HepG2 (cell line): ENCODE data around the gene ATOSB. TPM values are rescaled to one million over a fixed set of nuclear protein-coding genes. Genes with fewer than 3 reads are reported as not detected.

Experiments
- BRD4 ChIP-seq: sonication (generic); formaldehyde crosslinking; IDR thresholded peaks from 2 replicates; pipeline ENCODE4 v1.4.0; 2020; ENCODE audit warnings: missing genetic modification reagents
- ELF3 ChIP-seq: IDR thresholded peaks from 2 replicates; pipeline ENCODE4 v1.6.1; 2016; ENCODE audit warnings: missing genetic modification reagents, missing compliant biosample characterization
- GZF1 ChIP-seq: sonication (generic); formaldehyde crosslinking; IDR thresholded peaks from 2 replicates; pipeline ENCODE4 v1.5.1; 2020; ENCODE audit warnings: mild to moderate bottlenecking, missing genetic modification reagents
- HDAC2 ChIP-seq: sonication (generic); formaldehyde crosslinking; IDR thresholded peaks from 2 replicates; pipeline ENCODE4 v1.4.0; 2020; ENCODE audit warnings: missing genetic modification reagents
- KDM1A ChIP-seq: IDR thresholded peaks from 2 replicates; pipeline ENCODE4 v1.6.1; 2016; ENCODE audit warnings: missing compliant biosample characterization
- MAFG ChIP-seq: sonication (generic); formaldehyde crosslinking; IDR thresholded peaks from 2 replicates; pipeline ENCODE4 v1.5.1; 2020; ENCODE audit warnings: mild to moderate bottlenecking, missing genetic modification reagents
- PHF20 ChIP-seq: sonication (generic); formaldehyde crosslinking; IDR thresholded peaks from 2 replicates; pipeline ENCODE4 v1.5.0; 2020; ENCODE audit warnings: mild to moderate bottlenecking, missing genetic modification reagents
- RBM39 ChIP-seq: fragments of 200-400 bp; formaldehyde crosslinking; IDR thresholded peaks from one replicate; pipeline ENCODE4 v1.6.1; 2018; ENCODE audit warnings: antibody characterized with exemption, mild to moderate bottlenecking, low read depth, low read length; ENCODE audit not compliant: poor library complexity, severe bottlenecking
- RORA ChIP-seq: sonication (generic); formaldehyde crosslinking; IDR thresholded peaks from 2 replicates; pipeline ENCODE4 v1.5.0; 2020; ENCODE audit warnings: mild to moderate bottlenecking, missing genetic modification reagents, moderate library complexity
- SAP130 ChIP-seq: IDR thresholded peaks from 2 replicates; pipeline ENCODE4 v1.6.1; 2016; ENCODE audit warnings: low read depth
- TBX2 ChIP-seq: sonication (generic); formaldehyde crosslinking; IDR thresholded peaks from 2 replicates; pipeline ENCODE4 v1.5.0; 2020; ENCODE audit warnings: missing genetic modification reagents, mild to moderate bottlenecking, borderline replicate concordance
- TGIF2 ChIP-seq: IDR thresholded peaks from 2 replicates; pipeline ENCODE4 v1.6.1; 2016; ENCODE audit warnings: control low read depth, missing compliant biosample characterization
- ZBTB38 ChIP-seq: sonication (generic); formaldehyde crosslinking; IDR thresholded peaks from 2 replicates; pipeline ENCODE4 v1.5.1; 2020; ENCODE audit warnings: mild to moderate bottlenecking, missing genetic modification reagents
- ZNF207 ChIP-seq: fragments of 450-650 bp; IDR thresholded peaks from 2 replicates; pipeline ENCODE4 v1.6.1; 2016; ENCODE audit warnings: antibody characterized with exemption, borderline replicate concordance
- ZNF326 ChIP-seq: sonication (generic); formaldehyde crosslinking; IDR thresholded peaks from 2 replicates; pipeline ENCODE4 v1.4.0; 2020; ENCODE audit warnings: missing genetic modification reagents, borderline replicate concordance
- ZNF562 ChIP-seq: sonication (generic); formaldehyde crosslinking; IDR thresholded peaks from 2 replicates; pipeline ENCODE4 v1.8.0; 2022; ENCODE audit warnings: missing genetic modification reagents, borderline replicate concordance
- ZNF607 ChIP-seq: sonication (generic); formaldehyde crosslinking; IDR thresholded peaks from 2 replicates; pipeline ENCODE4 v1.5.1; 2020; ENCODE audit warnings: missing genetic modification reagents, mild to moderate bottlenecking, borderline replicate concordance
- polyA plus RNA-seq, 8 experiments: library from polyadenylated mRNA; depleted of rRNA in 3 of 8; stranded (reverse) in 7 of 8; unstranded in 1 of 8; fragments of >200 nt; fragmentation: Illumina TruSeq in 4 of 8; extraction: Trizol in 4 of 8; gene quantifications; 2 replicates each; pipeline versions ENCODE4 v1.2.1 to v1.2.3, GENCODE V29; 2011 to 2016; ENCODE audit warnings: low read depth in 4 of 8, missing spikeins in 1 of 8, mixed read lengths in 1 of 8; ENCODE audit not compliant: insufficient read depth in 1 of 8
- total RNA-seq, 5 experiments: library from RNA; depleted of rRNA; stranded (reverse); fragments of >200 nt; fragmentation: Illumina TruSeq; extraction: Trizol; gene quantifications; 2 replicates each; pipeline ENCODE4 v1.2.3, GENCODE V29; 2016; ENCODE audit warnings: low read depth in 1 of 5
- TF ChIP-seq, protein P1 (sequence below): sonication (generic); formaldehyde crosslinking; IDR thresholded peaks from 2 replicates; pipeline ENCODE4 v1.9.0; 2021; ENCODE audit warnings: mild to moderate bottlenecking, missing genetic modification reagents
- TF ChIP-seq, protein P2 (sequence below): sonication (generic); formaldehyde crosslinking; IDR thresholded peaks from 2 replicates; pipeline ENCODE4 v1.4.0; 2020; ENCODE audit warnings: mild to moderate bottlenecking, missing genetic modification reagents
- TF ChIP-seq, protein P3 (sequence below): IDR thresholded peaks from 2 replicates; pipeline ENCODE4 v1.6.1; 2012; ENCODE audit warnings: inconsistent platforms
- TF ChIP-seq, protein P4 (sequence below): sonication (generic); formaldehyde crosslinking; conservative IDR thresholded peaks from 2 replicates; pipeline ENCODE4 v1.8.1; 2023; ENCODE audit warnings: missing genetic modification reagents

Gene ATOSB
- total and polyA plus RNA-seq, 2 of the 13 experiments (the other 11 are each of a cell fraction or from before 2014, with no cell fraction given): 1.9 to 6.4 TPM

DNA sequence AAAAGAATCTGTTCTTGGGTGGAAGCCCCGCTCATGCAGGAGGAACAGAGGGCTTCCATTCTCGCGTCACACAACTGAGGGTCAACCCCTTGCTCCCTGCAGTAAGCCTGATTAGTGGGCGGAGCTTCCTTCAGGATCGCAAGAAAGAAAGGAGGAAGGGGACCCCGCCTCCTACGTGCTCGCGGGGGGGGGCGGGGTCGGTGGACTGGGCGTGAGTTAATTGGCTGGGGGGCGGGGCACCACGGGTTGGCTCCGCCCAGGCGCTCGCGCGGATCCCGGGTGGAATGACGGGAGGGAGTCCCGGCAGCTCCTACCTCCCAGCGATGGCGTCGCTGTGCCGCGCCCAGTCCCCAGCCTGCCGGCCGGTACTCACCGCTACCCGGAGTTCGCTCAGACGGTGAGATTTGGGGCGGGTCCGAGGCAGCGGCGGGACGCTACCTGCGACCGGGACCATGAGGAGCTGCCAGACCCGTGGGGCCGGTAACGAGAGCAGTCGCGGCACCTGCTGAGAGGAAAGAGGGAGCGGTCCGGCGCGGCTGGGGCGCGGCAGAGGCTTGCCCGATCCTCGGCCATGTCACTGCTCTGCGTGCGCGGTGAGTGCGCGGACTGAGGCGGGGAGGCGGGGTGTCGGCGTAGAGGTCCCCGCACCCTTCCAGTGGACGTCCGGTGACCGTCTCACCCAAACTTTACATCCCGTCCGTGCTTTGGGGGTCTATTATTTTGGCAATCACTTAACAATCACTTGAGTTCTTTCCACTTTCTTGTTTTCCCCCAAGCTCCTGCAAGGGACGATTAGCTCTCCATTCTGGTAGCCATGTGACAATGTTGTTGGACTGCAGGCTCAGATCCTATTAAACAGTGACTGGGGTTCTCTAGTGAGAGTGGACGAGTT is 46.3 kb upstream of the ATOSB start, which contains the start of gene UNC13B (continued):
- no peak for TF ChIP-seq KDM1A (CRISPR knock-in tag)
- TF ChIP-seq BRD4 (CRISPR knock-in tag): peak; percentile 79
- no peak for TF ChIP-seq MAFG (CRISPR knock-in tag)
- TF ChIP-seq, protein P1, sequence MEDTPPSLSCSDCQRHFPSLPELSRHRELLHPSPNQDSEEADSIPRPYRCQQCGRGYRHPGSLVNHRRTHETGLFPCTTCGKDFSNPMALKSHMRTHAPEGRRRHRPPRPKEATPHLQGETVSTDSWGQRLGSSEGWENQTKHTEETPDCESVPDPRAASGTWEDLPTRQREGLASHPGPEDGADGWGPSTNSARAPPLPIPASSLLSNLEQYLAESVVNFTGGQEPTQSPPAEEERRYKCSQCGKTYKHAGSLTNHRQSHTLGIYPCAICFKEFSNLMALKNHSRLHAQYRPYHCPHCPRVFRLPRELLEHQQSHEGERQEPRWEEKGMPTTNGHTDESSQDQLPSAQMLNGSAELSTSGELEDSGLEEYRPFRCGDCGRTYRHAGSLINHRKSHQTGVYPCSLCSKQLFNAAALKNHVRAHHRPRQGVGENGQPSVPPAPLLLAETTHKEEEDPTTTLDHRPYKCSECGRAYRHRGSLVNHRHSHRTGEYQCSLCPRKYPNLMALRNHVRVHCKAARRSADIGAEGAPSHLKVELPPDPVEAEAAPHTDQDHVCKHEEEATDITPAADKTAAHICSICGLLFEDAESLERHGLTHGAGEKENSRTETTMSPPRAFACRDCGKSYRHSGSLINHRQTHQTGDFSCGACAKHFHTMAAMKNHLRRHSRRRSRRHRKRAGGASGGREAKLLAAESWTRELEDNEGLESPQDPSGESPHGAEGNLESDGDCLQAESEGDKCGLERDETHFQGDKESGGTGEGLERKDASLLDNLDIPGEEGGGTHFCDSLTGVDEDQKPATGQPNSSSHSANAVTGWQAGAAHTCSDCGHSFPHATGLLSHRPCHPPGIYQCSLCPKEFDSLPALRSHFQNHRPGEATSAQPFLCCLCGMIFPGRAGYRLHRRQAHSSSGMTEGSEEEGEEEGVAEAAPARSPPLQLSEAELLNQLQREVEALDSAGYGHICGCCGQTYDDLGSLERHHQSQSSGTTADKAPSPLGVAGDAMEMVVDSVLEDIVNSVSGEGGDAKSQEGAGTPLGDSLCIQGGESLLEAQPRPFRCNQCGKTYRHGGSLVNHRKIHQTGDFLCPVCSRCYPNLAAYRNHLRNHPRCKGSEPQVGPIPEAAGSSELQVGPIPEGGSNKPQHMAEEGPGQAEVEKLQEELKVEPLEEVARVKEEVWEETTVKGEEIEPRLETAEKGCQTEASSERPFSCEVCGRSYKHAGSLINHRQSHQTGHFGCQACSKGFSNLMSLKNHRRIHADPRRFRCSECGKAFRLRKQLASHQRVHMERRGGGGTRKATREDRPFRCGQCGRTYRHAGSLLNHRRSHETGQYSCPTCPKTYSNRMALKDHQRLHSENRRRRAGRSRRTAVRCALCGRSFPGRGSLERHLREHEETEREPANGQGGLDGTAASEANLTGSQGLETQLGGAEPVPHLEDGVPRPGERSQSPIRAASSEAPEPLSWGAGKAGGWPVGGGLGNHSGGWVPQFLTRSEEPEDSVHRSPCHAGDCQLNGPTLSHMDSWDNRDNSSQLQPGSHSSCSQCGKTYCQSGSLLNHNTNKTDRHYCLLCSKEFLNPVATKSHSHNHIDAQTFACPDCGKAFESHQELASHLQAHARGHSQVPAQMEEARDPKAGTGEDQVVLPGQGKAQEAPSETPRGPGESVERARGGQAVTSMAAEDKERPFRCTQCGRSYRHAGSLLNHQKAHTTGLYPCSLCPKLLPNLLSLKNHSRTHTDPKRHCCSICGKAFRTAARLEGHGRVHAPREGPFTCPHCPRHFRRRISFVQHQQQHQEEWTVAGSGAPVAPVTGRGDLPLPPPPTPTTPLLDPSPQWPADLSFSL: peak; percentile 42; the same call in 1 of the 2 replicates
- TF ChIP-seq, protein P2, sequence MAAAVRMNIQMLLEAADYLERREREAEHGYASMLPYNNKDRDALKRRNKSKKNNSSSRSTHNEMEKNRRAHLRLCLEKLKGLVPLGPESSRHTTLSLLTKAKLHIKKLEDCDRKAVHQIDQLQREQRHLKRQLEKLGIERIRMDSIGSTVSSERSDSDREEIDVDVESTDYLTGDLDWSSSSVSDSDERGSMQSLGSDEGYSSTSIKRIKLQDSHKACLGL (CRISPR knock-in tag): peak; percentile 90
- peak; percentile 42 for TF ChIP-seq ELF3
- peak; percentile 63 for TF ChIP-seq RBM39
- TF ChIP-seq ZBTB38: peak; percentile 79
- peak; percentile 49; the same call in 1 of the 2 replicates for TF ChIP-seq PHF20 (CRISPR knock-in tag)
- TF ChIP-seq ZNF562 (CRISPR knock-in tag): no peak
- peak; percentile 91; the same call in 1 of the 2 replicates for TF ChIP-seq TBX2
- TF ChIP-seq, protein P3, sequence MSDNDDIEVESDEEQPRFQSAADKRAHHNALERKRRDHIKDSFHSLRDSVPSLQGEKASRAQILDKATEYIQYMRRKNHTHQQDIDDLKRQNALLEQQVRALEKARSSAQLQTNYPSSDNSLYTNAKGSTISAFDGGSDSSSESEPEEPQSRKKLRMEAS: peak; percentile 76
- TF ChIP-seq SAP130: peak; percentile 90
- TF ChIP-seq, protein P4, sequence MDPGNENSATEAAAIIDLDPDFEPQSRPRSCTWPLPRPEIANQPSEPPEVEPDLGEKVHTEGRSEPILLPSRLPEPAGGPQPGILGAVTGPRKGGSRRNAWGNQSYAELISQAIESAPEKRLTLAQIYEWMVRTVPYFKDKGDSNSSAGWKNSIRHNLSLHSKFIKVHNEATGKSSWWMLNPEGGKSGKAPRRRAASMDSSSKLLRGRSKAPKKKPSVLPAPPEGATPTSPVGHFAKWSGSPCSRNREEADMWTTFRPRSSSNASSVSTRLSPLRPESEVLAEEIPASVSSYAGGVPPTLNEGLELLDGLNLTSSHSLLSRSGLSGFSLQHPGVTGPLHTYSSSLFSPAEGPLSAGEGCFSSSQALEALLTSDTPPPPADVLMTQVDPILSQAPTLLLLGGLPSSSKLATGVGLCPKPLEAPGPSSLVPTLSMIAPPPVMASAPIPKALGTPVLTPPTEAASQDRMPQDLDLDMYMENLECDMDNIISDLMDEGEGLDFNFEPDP: no peak
- no peak; the same call in 1 of the 2 replicates for TF ChIP-seq GZF1 (CRISPR knock-in tag)
- TF ChIP-seq RORA (CRISPR knock-in tag): no peak
- peak; percentile 66 for TF ChIP-seq HDAC2 (CRISPR knock-in tag)
- no peak for TF ChIP-seq ZNF326
- TF ChIP-seq ZNF207: no peak
- no peak for TF ChIP-seq TGIF2 (CRISPR knock-in tag)
- peak; percentile 97 for TF ChIP-seq ZNF607 (CRISPR knock-in tag)
